Mammary epithelial cell (primary cell): Measurements from ENCODE around the gene CACNG6.

Experiments used
- CTCF ChIP-seq, 2 donors: IDR thresholded peaks in 1 of 2; conservative IDR thresholded peaks in 1 of 2; 2 replicates each; pipeline ENCODE4 v1.5.1; 2011 to 2012; ENCODE audit warnings: inconsistent platforms in 2 of 2, low read length in 2 of 2, mild to moderate bottlenecking in 2 of 2, control low read depth in 1 of 2, low read depth in 1 of 2; ENCODE audit not compliant: insufficient read depth in 1 of 2; ENCODE audit errors: extremely low read depth in 1 of 2
- EZH2 ChIP-seq: IDR thresholded peaks from 2 replicates; pipeline ENCODE4 v1.6.1; 2012; ENCODE audit warnings: low read length, inconsistent platforms, borderline replicate concordance

GRCh38 chr19:53958823-53959757 lies 32.3 kb upstream of the CACNG6 start:
- TF ChIP-seq CTCF (conservative IDR thresholded peaks at IDR 0.05 in 1 of 2, IDR thresholded peaks at IDR 0.05 in 1 of 2; ENCODE audit: extremely low read depth in 1 of 2, insufficient read depth in 1 of 2, low read depth in 1 of 2, low read length in 2 of 2) (no peak), EZH2 (no peak)
